A673 (cell line): ENCODE results near the gene HMGB3. TPM values are rescaled to one million over a fixed set of nuclear protein-coding genes. Genes with fewer than 3 reads are reported as not detected.

Experiments
- BruUV-seq: library from RNA; stranded (reverse); fragments of 400-500 nt; replicated peaks from 2 replicates; lab custom pipeline; 2021; lab: Mats Ljungman, UMichigan
- CTCF ChIA-PET: fragments of 300-600 bp; sonication (Branson Sonifier 250); formaldehyde crosslinking; loops from one replicate; lab custom pipeline; 2022; ENCODE audit warnings: antibody characterized with exemption; lab: Charles Lee
- POLR2A ChIA-PET: fragments of 300-600 bp; sonication (Branson Sonifier 250); formaldehyde crosslinking; loops from one replicate; lab custom pipeline; 2022; ENCODE audit warnings: antibody characterized with exemption; ENCODE audit not compliant: low non-redundant PET; lab: Charles Lee
- DNase-seq: peaks from one replicate; pipeline ENCODE4 v3.0.0-alpha.2; 2015; ENCODE audit warnings: low spot score
- H3K27ac ChIP-seq: fragments of 200-600 bp; sonication (generic); 2 replicates; pipeline ENCODE4 v1.5.1; 2016; ENCODE audit warnings: mixed run types, low read depth, mild to moderate bottlenecking, mixed read lengths, antibody characterized with exemption, low read length; ENCODE audit not compliant: poor library complexity, severe bottlenecking
- H3K27me3 ChIP-seq: fragments of 200-600 bp; sonication (generic); replicated peaks from 2 replicates; pipeline ENCODE4 v1.6.1; 2017; ENCODE audit warnings: mixed run types, low read depth, mild to moderate bottlenecking, mixed read lengths, antibody characterized with exemption, low read length; ENCODE audit not compliant: insufficient read depth, poor library complexity
- H3K36me3 ChIP-seq: fragments of 200-600 bp; sonication (generic); 2 replicates; pipeline ENCODE4 v1.6.1; 2016; ENCODE audit warnings: mixed run types, mild to moderate bottlenecking, mixed read lengths, antibody characterized with exemption, low read length; ENCODE audit not compliant: insufficient read depth, poor library complexity, severe bottlenecking
- H3K4me1 ChIP-seq: fragments of 200-600 bp; sonication (generic); 2 replicates; pipeline ENCODE4 v1.6.1; 2017; ENCODE audit warnings: mixed run types, mild to moderate bottlenecking, mixed read lengths, antibody characterized with exemption, low read length; ENCODE audit not compliant: insufficient read depth, poor library complexity, severe bottlenecking
- H3K4me3 ChIP-seq: fragments of 200-600 bp; sonication (generic); 2 replicates; pipeline ENCODE4 v1.5.1; 2016; ENCODE audit warnings: low read depth, mixed run types, mild to moderate bottlenecking, mixed read lengths, low read length; ENCODE audit not compliant: poor library complexity, severe bottlenecking
- H3K9me3 ChIP-seq: fragments of 200-600 bp; sonication (generic); 2 replicates; pipeline ENCODE4 v1.6.1; 2016; ENCODE audit warnings: mixed run types, low read depth, mild to moderate bottlenecking, mixed read lengths, antibody characterized with exemption, low read length; ENCODE audit not compliant: poor library complexity, severe bottlenecking
- EZH2 ChIP-seq: fragments of 200-600 bp; sonication (generic); IDR thresholded peaks from 2 replicates; pipeline ENCODE4 v1.6.1; 2017; ENCODE audit warnings: borderline replicate concordance, low read depth, mild to moderate bottlenecking, mixed read lengths, antibody characterized with exemption, low read length; ENCODE audit not compliant: poor library complexity, severe bottlenecking
- intact Hi-C: fragments of 100-400 bp; cut with micrococcal nuclease; formaldehyde crosslinking; loops from one replicate; pipeline ENCODE4 v1.10.0; 2022; ENCODE audit not compliant: unreplicated experiment
- total RNA-seq: library from RNA; stranded (reverse); gene quantifications from 2 replicates; pipeline ENCODE4 v1.2.3, GENCODE V29; 2021
- TF ChIP-seq, protein P1 (sequence below): fragments of 300-800, 200-600 bp; sonication (generic); conservative IDR thresholded peaks from 2 replicates; pipeline ENCODE4 v1.5.1; 2017; ENCODE audit warnings: low read depth, mild to moderate bottlenecking, antibody characterized with exemption, low read length, moderate library complexity, mixed read lengths

Gene HMGB3
- total RNA-seq, 1 experiment from 2014 or later: 173 TPM

DNA sequence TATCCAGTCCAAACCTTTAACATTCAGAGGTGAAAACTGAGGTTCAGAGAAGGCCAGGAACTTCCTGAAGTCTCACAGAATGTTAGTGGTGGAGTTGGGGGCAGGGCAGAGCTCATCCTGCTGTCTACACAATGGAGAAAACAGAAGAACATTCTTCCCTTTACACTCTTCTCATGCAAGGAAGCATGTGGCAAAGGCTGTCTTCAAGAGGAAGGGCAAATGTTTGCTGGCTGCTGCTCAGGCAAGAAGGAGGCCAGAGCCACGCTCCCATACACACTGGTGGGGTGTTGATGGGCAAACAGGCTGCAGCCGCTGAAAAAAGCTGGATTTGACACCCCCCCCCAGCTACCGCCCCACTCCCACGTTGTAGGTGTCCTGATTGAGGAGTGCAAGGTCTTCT lies 32.5 kb downstream of the HMGB3 start:
- ChIA-PET CTCF (no interaction called here), POLR2A (no interaction called here)
- H3K4me1 ChIP-seq: no peaks in the 10 kb centered on the region
- intact Hi-C loops: no loop called here
- H3K4me3 ChIP-seq: no peak overlapping the region
- TF ChIP-seq, protein P1, sequence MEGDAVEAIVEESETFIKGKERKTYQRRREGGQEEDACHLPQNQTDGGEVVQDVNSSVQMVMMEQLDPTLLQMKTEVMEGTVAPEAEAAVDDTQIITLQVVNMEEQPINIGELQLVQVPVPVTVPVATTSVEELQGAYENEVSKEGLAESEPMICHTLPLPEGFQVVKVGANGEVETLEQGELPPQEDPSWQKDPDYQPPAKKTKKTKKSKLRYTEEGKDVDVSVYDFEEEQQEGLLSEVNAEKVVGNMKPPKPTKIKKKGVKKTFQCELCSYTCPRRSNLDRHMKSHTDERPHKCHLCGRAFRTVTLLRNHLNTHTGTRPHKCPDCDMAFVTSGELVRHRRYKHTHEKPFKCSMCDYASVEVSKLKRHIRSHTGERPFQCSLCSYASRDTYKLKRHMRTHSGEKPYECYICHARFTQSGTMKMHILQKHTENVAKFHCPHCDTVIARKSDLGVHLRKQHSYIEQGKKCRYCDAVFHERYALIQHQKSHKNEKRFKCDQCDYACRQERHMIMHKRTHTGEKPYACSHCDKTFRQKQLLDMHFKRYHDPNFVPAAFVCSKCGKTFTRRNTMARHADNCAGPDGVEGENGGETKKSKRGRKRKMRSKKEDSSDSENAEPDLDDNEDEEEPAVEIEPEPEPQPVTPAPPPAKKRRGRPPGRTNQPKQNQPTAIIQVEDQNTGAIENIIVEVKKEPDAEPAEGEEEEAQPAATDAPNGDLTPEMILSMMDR: no peak
- no peak for TF ChIP-seq EZH2
- no peaks in the 10 kb centered on the region for H3K9me3 ChIP-seq
- no peaks in the 10 kb centered on the region for H3K36me3 ChIP-seq
- DNase-seq: no peak
- H3K27ac ChIP-seq: no peak overlapping the region
- BruUV-seq: no TSS peak
- H3K27me3 ChIP-seq: no peaks in the 10 kb centered on the region

DNA sequence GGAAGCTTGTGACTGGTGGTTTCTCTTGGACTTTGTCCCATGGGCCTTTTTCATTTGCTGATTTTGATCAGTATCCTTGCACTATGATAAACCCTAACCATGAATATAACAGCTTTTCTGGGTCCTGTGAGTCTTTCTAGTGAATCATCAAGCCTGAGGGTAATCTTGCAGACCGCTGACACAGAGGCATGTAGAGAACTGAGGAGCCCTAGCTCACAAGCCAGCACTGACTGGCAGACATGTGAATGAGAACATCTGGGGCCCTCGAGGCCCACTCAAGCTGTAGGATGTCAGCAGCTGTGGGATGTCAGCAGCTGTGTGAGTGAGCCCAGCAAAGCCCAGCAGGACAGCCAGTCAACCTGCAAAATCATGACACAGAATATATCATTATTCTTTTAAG lies 36.7 kb downstream of the HMGB3 start:
- intact Hi-C loops: no loop called here
- ChIA-PET POLR2A (no interaction called here), CTCF (no interaction called here)
- no peaks in the 10 kb centered on the region for H3K4me1 ChIP-seq
- no peak overlapping the region for H3K27ac ChIP-seq
- TF ChIP-seq, protein P1: no peak
- no peak for TF ChIP-seq EZH2
- H3K9me3 ChIP-seq: no peaks in the 10 kb centered on the region
- no peak overlapping the region for H3K4me3 ChIP-seq
- H3K27me3 ChIP-seq: no peaks in the 10 kb centered on the region
- BruUV-seq: no TSS peak
- no peaks in the 10 kb centered on the region for H3K36me3 ChIP-seq
- DNase-seq: no peak

DNA sequence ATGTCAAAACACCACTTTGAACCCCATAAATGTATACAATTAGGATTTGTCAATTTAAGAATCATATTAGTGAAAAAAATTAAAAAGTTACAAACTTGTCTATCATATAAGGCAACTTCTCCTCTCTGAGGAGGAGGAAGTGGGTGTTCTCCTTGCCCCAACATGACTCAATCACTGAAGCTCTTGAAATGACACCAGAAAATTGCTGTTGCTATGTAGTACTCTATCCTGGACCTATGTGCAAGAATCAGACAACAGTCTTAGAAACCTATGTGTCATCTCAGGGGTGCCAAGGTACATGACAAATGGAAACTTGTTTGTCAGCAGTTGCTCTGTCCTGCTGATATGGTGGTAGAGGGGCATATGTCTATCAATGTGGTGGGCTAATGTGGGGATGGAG lies 47.7 kb downstream of the HMGB3 start:
- no peak for DNase-seq
- no peak overlapping the region for H3K27ac ChIP-seq
- H3K27me3 ChIP-seq: no peaks in the 10 kb centered on the region
- H3K36me3 ChIP-seq: no peaks in the 10 kb centered on the region
- CTCF ChIA-PET: no interaction called here
- no peak for TF ChIP-seq EZH2
- TF ChIP-seq, protein P1: no peak
- POLR2A ChIA-PET: no interaction called here
- no TSS peak for BruUV-seq
- no peaks in the 10 kb centered on the region for H3K9me3 ChIP-seq
- no peaks in the 10 kb centered on the region for H3K4me1 ChIP-seq
- intact Hi-C loops: no loop called here
- H3K4me3 ChIP-seq: no peak overlapping the region
